H1 (cell line): ENCODE results near the gene USP37. TPM values are rescaled to one million over a fixed set of nuclear protein-coding genes. Genes with fewer than 3 reads are reported as not detected.

Experiments
- CTCF ChIA-PET: fragments of 300-600 bp; sonication (Branson Sonifier 250); formaldehyde crosslinking; loops from one replicate; lab custom pipeline; 2021; ENCODE audit not compliant: partially characterized antibody; lab: Charles Lee
- POLR2A ChIA-PET: fragments of 300-600 bp; sonication (Branson Sonifier 250); formaldehyde crosslinking; loops from one replicate; lab custom pipeline; 2021; ENCODE audit warnings: inconsistent platforms; ENCODE audit not compliant: partially characterized antibody; lab: Charles Lee
- DNase-seq, 2 experiments: peaks; one replicate each; pipeline versions ENCODE4 v3.0.0 to v3.0.0-alpha.2; 2010 to 2022; ENCODE audit warnings: low spot score in 2 of 2, low read depth in 1 of 2, mixed read lengths in 1 of 2
- FAIRE-seq: peaks from 2 replicates; lab custom pipeline; 2011; peaks lifted over from hg19 to GRCh38; lab: Jason Lieb, UNC
- H2AFZ ChIP-seq: 2 replicates; pipeline ENCODE4 v1.8.1; 2012; ENCODE audit warnings: low read length, inconsistent platforms
- H2AK5ac ChIP-seq: 2 replicates; pipeline ENCODE4 v1.6.1; 2013; ENCODE audit warnings: low read depth, low read length
- H2BK120ac ChIP-seq: replicated peaks from 2 replicates; pipeline ENCODE3; 2013; ENCODE audit warnings: low read depth, low read length, inconsistent platforms
- H2BK12ac ChIP-seq: 2 replicates; pipeline ENCODE4 v1.6.1; 2013; ENCODE audit warnings: low read depth, low read length
- H2BK15ac ChIP-seq: 2 replicates; pipeline ENCODE4 v1.6.1; 2013; ENCODE audit warnings: low read length
- H2BK20ac ChIP-seq: 2 replicates; pipeline ENCODE4 v1.6.1; 2013; ENCODE audit warnings: low read length
- H2BK5ac ChIP-seq: 2 replicates; pipeline ENCODE4 v1.6.1; 2013; ENCODE audit warnings: low read depth, low read length
- H3K14ac ChIP-seq: 2 replicates; pipeline ENCODE4 v1.6.1; 2013; ENCODE audit warnings: inconsistent platforms; ENCODE audit not compliant: insufficient read length
- H3K18ac ChIP-seq: 2 replicates; pipeline ENCODE4 v1.6.1; 2013; ENCODE audit warnings: low read length; ENCODE audit errors: extremely low read depth
- H3K23ac ChIP-seq: 2 replicates; pipeline ENCODE4 v1.6.1; 2013; ENCODE audit warnings: inconsistent platforms; ENCODE audit not compliant: insufficient read length
- H3K23me2 ChIP-seq: 2 replicates; pipeline ENCODE4 v1.6.1; 2013; ENCODE audit warnings: low read depth, low read length
- H3K27ac ChIP-seq: 2 replicates; pipeline ENCODE4 v1.6.1; 2011; ENCODE audit warnings: low read depth, low read length, inconsistent platforms
- H3K27me3 ChIP-seq, 4 experiments: replicated peaks in 1 of 4; 1 replicate in 1 of 4; 2 replicates in 3 of 4; pipeline versions ENCODE4 v1.6.1 to v1.8.1; 2011 to 2013; ENCODE audit warnings: low read length in 3 of 4, mild to moderate bottlenecking in 3 of 4, inconsistent platforms in 2 of 4, mixed read lengths in 2 of 4, moderate library complexity in 1 of 4; ENCODE audit not compliant: control insufficient read depth in 3 of 4, insufficient read depth in 3 of 4; ENCODE audit errors: extremely low read depth in 1 of 4
- H3K36me3 ChIP-seq, 4 experiments: 2 replicates each; pipeline versions ENCODE4 v1.6.1 to v1.8.1; 2011 to 2013; ENCODE audit warnings: mild to moderate bottlenecking in 4 of 4, low read length in 3 of 4, moderate library complexity in 2 of 4, control low read depth in 1 of 4, inconsistent platforms in 1 of 4; ENCODE audit not compliant: insufficient read depth in 4 of 4, control insufficient read depth in 2 of 4
- H3K4ac ChIP-seq: replicated peaks from 2 replicates; pipeline ENCODE3; 2013; ENCODE audit warnings: low read length, low read depth, mixed read lengths, inconsistent platforms; ENCODE audit not compliant: insufficient read length
- H3K4me1 ChIP-seq, 4 experiments: replicated peaks in 1 of 4; 1 replicate in 1 of 4; 2 replicates in 3 of 4; pipeline versions ENCODE4 v1.6.1 to v1.8.1; 2011 to 2013; ENCODE audit warnings: low read length in 3 of 4, inconsistent platforms in 2 of 4, mixed read lengths in 1 of 4; ENCODE audit not compliant: insufficient read depth in 4 of 4, control insufficient read depth in 3 of 4
- H3K4me2 ChIP-seq, 2 experiments: 2 replicates each; pipeline versions ENCODE4 v1.6.1 to v1.8.1; 2011 to 2013; ENCODE audit warnings: low read depth in 2 of 2, low read length in 2 of 2, control low read depth in 1 of 2, inconsistent platforms in 1 of 2, mild to moderate bottlenecking in 1 of 2; ENCODE audit not compliant: insufficient read depth in 1 of 2
- H3K4me3 ChIP-seq, 4 experiments: fragments of 200-600, 300-600 bp in 1 of 4; sonication (generic), shearing (Covaris generic), sonication (Bioruptor Twin) in 1 of 4; 2 replicates each; pipeline versions ENCODE4 v1.5.1 to v1.8.1; 2011 to 2016; ENCODE audit warnings: low read length in 4 of 4, low read depth in 3 of 4, control low read depth in 2 of 4, inconsistent platforms in 2 of 4, mild to moderate bottlenecking in 2 of 4, mixed read lengths in 1 of 4, moderate library complexity in 1 of 4; ENCODE audit not compliant: insufficient read depth in 2 of 4; ENCODE audit errors: extremely low read depth in 1 of 4
- H3K56ac ChIP-seq: replicated peaks from 2 replicates; pipeline ENCODE3; 2013; ENCODE audit warnings: low read depth, mild to moderate bottlenecking, mixed read lengths, low read length, inconsistent platforms; ENCODE audit not compliant: insufficient read length
- H3K79me1 ChIP-seq: 2 replicates; pipeline ENCODE4 v1.6.1; 2013; ENCODE audit warnings: low read depth, low read length, control low read depth
- H3K79me2 ChIP-seq, 2 experiments: 2 replicates each; pipeline versions ENCODE4 v1.6.1 to v1.8.1; 2012 to 2013; ENCODE audit warnings: low read length in 2 of 2, mild to moderate bottlenecking in 2 of 2, inconsistent platforms in 1 of 2; ENCODE audit not compliant: insufficient read depth in 2 of 2, control insufficient read depth in 1 of 2
- H3K9ac ChIP-seq, 4 experiments: replicated peaks in 1 of 4; 1 replicate in 1 of 4; 2 replicates in 3 of 4; pipeline versions ENCODE4 v1.6.1 to v1.8.1; 2011 to 2013; ENCODE audit warnings: low read depth in 3 of 4, low read length in 3 of 4, control low read depth in 2 of 4, mild to moderate bottlenecking in 2 of 4, moderate library complexity in 2 of 4, inconsistent platforms in 1 of 4; ENCODE audit errors: extremely low read depth in 1 of 4
- H3K9me3 ChIP-seq, 2 experiments: 2 replicates each; pipeline versions ENCODE4 v1.6.1 to v1.8.1; 2012 to 2013; ENCODE audit warnings: mild to moderate bottlenecking in 2 of 2, moderate library complexity in 2 of 2, control low read depth in 1 of 2, inconsistent platforms in 1 of 2, low read depth in 1 of 2, low read length in 1 of 2, mixed read lengths in 1 of 2; ENCODE audit not compliant: insufficient read depth in 2 of 2
- H4K20me1 ChIP-seq, 2 experiments: replicated peaks in 1 of 2; 2 replicates each; pipeline versions ENCODE3 to v1.8.1; 2011 to 2013; ENCODE audit warnings: inconsistent platforms in 2 of 2, low read length in 2 of 2, mild to moderate bottlenecking in 1 of 2; ENCODE audit not compliant: insufficient read depth in 2 of 2, control insufficient read depth in 1 of 2
- H4K5ac ChIP-seq: 2 replicates; pipeline ENCODE4 v1.6.1; 2013; ENCODE audit warnings: low read length, low read depth, mixed read lengths, inconsistent platforms; ENCODE audit not compliant: insufficient read length
- H4K8ac ChIP-seq: 2 replicates; pipeline ENCODE4 v1.8.0; 2013; ENCODE audit warnings: mild to moderate bottlenecking, moderate library complexity, low read length, inconsistent platforms; ENCODE audit not compliant: insufficient read depth; ENCODE audit errors: extremely low read depth
- H4K91ac ChIP-seq: replicated peaks from 2 replicates; pipeline ENCODE3; 2013; ENCODE audit warnings: low read length, mixed read lengths, inconsistent platforms; ENCODE audit not compliant: insufficient read length
- CBX8 ChIP-seq: fragments of 300-800, 300-1000 bp; sonication (generic); IDR thresholded peaks from 2 replicates; pipeline ENCODE4 v1.7.1; 2016; ENCODE audit warnings: low read depth, low read length, borderline replicate concordance
- CTBP2 ChIP-seq: IDR thresholded peaks from 2 replicates; pipeline ENCODE4 v1.7.0; 2011; ENCODE audit warnings: borderline replicate concordance, mild to moderate bottlenecking, moderate library complexity, mixed read lengths, low read length; ENCODE audit not compliant: insufficient read depth, insufficient read length
- GTF2F1 ChIP-seq: IDR thresholded peaks from 2 replicates; pipeline ENCODE4 v1.6.1; 2012; ENCODE audit warnings: low read depth, low read length, improper control_type of control experiment, borderline replicate concordance
- RAD21 ChIP-seq, 2 experiments: IDR thresholded peaks in 1 of 2; conservative IDR thresholded peaks in 1 of 2; 2 replicates each; pipeline ENCODE4 v1.6.1; 2011; ENCODE audit warnings: low read depth in 2 of 2, low read length in 2 of 2, improper control_type of control experiment in 1 of 2, inconsistent platforms in 1 of 2, mild to moderate bottlenecking in 1 of 2, moderate library complexity in 1 of 2
- ZNF274 ChIP-seq: IDR thresholded peaks from 2 replicates; pipeline ENCODE4 v1.7.0; 2012; ENCODE audit warnings: low read length, borderline replicate concordance; ENCODE audit errors: extremely low read depth
- WGBS, 2 experiments: shearing (Covaris generic) in 1 of 2; methylation state at CpG; one replicate each; pipeline versions ENCODE4 v1.1.6 to v1.1.7; 2013 to 2015; ENCODE audit warnings: low lambda C conversion rate in 2 of 2, mixed read lengths in 2 of 2, inconsistent platforms in 1 of 2, low coverage in 1 of 2, missing lambda C conversion rate in 1 of 2; ENCODE audit not compliant: insufficient replicate concordance in 2 of 2, insufficient coverage in 1 of 2, insufficient read length in 1 of 2; ENCODE audit errors: extremely low coverage in 1 of 2, missing lambda C conversion rate in 1 of 2; 5-methylcytosine and 5-hydroxymethylcytosine counted together
- polyA plus RNA-seq, 7 experiments: library from polyadenylated mRNA; depleted of rRNA in 3 of 7; stranded (reverse) in 5 of 7; unstranded in 2 of 7; fragments of >200 nt in 5 of 7; fragments of 200-250 nt in 2 of 7; gene quantifications; 1 replicate in 5 of 7; 2 replicates in 1 of 7; 4 replicates in 1 of 7; pipeline versions ENCODE4 v1.2.1 to v1.2.3, GENCODE V29; 2011 to 2013; ENCODE audit warnings: missing spikeins in 2 of 7, mixed read lengths in 2 of 7
- total RNA-seq: library from RNA; stranded (reverse); fragmentation: NEBNext Ultra II Directional; extraction: Animal tissue kit (Norgen Biotek cat#: 25700); gene quantifications from 2 replicates; pipeline ENCODE4 v1.2.1, GENCODE V29; 2021

USP37 gene
- total and polyA plus RNA-seq, 2 of the 8 experiments (the other 6 are each of a cell fraction or from before 2014, with no cell fraction given) = 3.8 to 29.1 TPM

DNA sequence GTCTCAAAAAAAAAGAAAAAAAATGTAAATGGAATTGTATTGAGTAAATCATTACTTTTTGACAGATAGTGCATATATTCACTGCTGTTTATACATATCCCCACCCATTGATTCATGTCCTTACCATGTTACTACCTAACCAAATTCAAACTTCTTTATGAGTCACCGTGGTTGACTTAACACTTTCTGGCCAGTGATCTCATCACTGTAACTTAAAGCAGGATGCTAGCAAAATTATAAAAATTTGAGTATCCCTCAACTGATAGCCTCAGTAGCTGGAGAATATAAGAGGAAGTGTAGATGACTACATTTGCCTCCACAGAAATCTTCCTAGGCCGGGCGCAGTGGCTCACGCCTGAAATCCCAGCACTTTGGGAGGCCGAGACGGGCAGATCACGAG is 13.9 kb upstream of the USP37 start:
- no peak overlapping the region for H2BK120ac ChIP-seq
- H2BK15ac ChIP-seq = no peak overlapping the region
- H3K14ac ChIP-seq = no peak overlapping the region
- no peak overlapping the region for H4K8ac ChIP-seq
- H3K79me1 ChIP-seq = peaks cover 6% of the 10 kb centered on the region; the same call in 1 of the 2 replicates
- H2AK5ac ChIP-seq = no peak overlapping the region
- no peaks in the 10 kb centered on the region for H3K9me3 ChIP-seq
- H2BK12ac ChIP-seq = no peak overlapping the region
- H2BK20ac ChIP-seq = no peak overlapping the region; the same call in 1 of the 2 replicates
- no peaks in the 10 kb centered on the region for H3K27me3 ChIP-seq
- H4K5ac ChIP-seq = no peak overlapping the region
- H3K18ac ChIP-seq = no peak overlapping the region
- no peak overlapping the region for H2AFZ ChIP-seq
- no peak overlapping the region for H4K91ac ChIP-seq
- H3K4me1 ChIP-seq = peaks cover 3 to 8% (median 7%) of the 10 kb centered on the region in 4 experiments; a peak in 4 of 7 replicates
- H3K27ac ChIP-seq = no peak overlapping the region
- peaks cover 8 to 11% of the 10 kb centered on the region in 2 experiments for H4K20me1 ChIP-seq
- CTCF ChIA-PET = interaction anchor here (1.0 to 1.4 kb wide), 3 partner anchors 13 to 67 kb away, joined by 3 to 4 read pairs (median 3); no protein-coding TSS in a partner anchor
- H2BK5ac ChIP-seq = no peak overlapping the region
- H3K4ac ChIP-seq = no peak overlapping the region
- H3K56ac ChIP-seq = no peak overlapping the region
- 93% methylated on average over 7 of the region's 7 CpGs; no CpG with 5 or more reads in 1 of the 2 experiments for WGBS, 2 experiments
- H3K4me2 ChIP-seq = no peak overlapping the region
- no peak for FAIRE-seq
- POLR2A ChIA-PET = interaction anchor here (1.7 kb wide), 1 partner anchor 12 kb away, joined by 4 read pairs; no protein-coding TSS in a partner anchor
- no peaks in the 10 kb centered on the region for H3K23me2 ChIP-seq
- H3K36me3 ChIP-seq = peaks cover 16 to 58% (median 42%) of the 10 kb centered on the region in 4 experiments
- H3K9ac ChIP-seq = no peak overlapping the region
- H3K23ac ChIP-seq = no peak overlapping the region
- DNase-seq = no peak
- H3K79me2 ChIP-seq = peaks cover 8 to 46% of the 10 kb centered on the region in 2 experiments
- H3K4me3 ChIP-seq = no peak overlapping the region
- no peak for TF ChIP-seq GTF2F1
- no peak for TF ChIP-seq CBX8
- TF ChIP-seq RAD21 (IDR thresholded peaks at IDR 0.05 in 1 of 2, conservative IDR thresholded peaks at IDR 0.05 in 1 of 2; ENCODE audit: low read depth in 2 of 2, low read length in 2 of 2) = no peak
- TF ChIP-seq ZNF274 = no peak
- TF ChIP-seq CTBP2 = no peak
